ENCODE data around the gene TRIP13. TPM values are rescaled to one million over a fixed set of nuclear protein-coding genes. Genes with fewer than 3 reads are reported as not detected.
"Not testable (repeated sequence)": the region's sequence is repeated elsewhere in the genome, so short reads cannot be mapped to it uniquely, and the experiment has no call there.

TRIP13 gene, protein sequence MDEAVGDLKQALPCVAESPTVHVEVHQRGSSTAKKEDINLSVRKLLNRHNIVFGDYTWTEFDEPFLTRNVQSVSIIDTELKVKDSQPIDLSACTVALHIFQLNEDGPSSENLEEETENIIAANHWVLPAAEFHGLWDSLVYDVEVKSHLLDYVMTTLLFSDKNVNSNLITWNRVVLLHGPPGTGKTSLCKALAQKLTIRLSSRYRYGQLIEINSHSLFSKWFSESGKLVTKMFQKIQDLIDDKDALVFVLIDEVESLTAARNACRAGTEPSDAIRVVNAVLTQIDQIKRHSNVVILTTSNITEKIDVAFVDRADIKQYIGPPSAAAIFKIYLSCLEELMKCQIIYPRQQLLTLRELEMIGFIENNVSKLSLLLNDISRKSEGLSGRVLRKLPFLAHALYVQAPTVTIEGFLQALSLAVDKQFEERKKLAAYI
- 12.5 TPM for total RNA-seq

DNA sequence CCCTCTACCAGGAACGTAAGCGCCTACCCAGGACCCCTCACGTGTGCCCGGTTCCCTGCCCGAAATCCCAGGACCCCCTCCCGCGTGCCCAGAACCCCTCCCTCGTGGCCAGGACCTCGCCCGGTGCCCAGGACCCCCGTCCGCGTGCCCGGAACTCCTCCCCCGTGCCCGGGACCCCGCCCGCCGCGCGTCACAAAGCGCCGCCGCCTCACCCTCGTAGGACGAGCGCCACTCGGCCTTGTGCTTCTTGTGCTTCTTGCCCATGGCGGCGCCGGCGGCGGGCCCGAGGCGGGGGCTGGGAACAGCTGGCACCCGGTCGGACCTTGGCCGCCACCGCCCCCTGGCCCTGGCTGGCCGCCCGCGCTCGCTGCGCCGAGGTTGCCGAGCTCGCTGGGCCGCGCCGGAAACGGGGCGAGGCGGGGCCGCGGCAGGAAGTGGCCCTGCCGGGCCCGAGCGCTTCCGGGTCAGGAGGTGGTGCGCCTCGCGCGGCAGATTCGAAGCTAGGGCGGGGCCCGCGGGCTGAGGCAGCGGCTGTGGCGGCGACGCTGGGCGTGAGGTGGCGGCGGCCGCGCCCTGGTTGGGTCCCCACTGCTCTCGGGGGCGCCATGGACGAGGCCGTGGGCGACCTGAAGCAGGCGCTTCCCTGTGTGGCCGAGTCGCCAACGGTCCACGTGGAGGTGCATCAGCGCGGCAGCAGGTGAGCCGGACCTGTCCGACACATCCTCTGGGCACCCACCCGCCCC lies at the start of gene TRIP13, which contains the start of gene BRD9:
Gene TRIP13, plus strand, starts transcription at position 491 of the 743 bp plus-strand sequence. Its CDS starts 115 bp downstream, at position 606.
Gene BRD9, minus strand, starts transcription at position 408 of the 743 bp plus-strand sequence. Its CDS starts 144 bp downstream, at position 264.
- ATAC-seq = peak; percentile 95

DNA sequence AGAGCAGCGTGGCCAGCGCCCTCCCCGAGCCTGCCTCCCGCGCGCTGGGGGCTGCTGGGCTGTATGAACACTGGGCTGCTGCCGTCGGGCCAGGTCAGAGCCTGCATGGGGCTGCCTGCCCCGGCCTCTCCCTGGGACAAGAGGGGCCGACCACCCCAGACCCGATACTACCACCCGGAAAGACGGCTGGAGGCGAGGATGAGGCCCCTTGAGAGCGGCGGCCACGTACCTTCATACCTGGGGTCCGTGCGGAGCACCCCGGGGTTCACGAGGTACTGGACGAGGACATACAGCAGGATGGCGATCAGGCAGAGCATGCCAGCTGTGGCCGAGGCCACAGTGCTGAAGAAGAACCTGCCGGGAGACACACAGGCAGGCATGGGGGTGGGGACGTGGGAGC lies 49.3 kb upstream of the TRIP13 start:
- ATAC-seq = not testable (repeated sequence)

DNA sequence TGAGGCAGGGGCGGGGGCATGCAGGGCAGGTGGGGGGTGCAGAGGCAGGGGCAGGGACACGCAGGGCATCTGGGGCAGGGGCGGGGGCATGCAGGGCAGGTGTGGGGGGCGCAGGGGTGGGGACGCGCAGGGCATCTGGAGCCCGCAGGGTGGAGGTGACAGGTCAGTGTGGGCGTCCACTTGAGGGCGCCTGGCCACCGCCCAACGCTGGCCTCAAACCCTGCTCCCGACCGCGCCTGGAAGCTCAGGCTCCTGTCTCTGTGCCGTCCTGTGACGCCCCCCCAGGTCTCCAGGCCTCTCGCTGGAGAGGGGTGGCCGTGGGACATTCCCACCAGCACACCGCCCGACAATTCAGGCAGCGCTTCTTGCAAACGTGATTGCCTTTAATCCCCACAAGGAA lies 48.8 kb upstream of the TRIP13 start:
- ATAC-seq = not testable (repeated sequence)

DNA sequence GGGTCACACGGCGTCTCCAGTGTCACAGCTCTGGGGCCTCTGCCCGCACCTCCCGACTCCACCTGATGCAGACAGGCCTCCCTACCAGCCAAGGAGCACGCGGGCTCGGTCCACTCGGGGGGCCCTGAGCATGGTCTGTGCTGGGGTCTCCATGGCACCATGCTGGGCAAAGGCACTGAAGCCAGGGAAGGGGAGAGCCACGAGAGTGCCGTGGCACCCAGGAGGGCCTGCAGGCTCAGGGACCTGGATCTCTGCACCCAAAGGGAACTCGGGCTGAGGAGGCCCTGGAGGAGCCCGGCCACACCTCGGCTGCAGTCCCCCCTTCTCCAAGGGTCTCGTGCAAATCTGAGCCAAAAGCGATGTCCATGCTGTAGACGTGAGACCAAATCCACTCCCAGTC lies 48.3 kb upstream of the TRIP13 start:
- ATAC-seq = not testable (repeated sequence)

DNA sequence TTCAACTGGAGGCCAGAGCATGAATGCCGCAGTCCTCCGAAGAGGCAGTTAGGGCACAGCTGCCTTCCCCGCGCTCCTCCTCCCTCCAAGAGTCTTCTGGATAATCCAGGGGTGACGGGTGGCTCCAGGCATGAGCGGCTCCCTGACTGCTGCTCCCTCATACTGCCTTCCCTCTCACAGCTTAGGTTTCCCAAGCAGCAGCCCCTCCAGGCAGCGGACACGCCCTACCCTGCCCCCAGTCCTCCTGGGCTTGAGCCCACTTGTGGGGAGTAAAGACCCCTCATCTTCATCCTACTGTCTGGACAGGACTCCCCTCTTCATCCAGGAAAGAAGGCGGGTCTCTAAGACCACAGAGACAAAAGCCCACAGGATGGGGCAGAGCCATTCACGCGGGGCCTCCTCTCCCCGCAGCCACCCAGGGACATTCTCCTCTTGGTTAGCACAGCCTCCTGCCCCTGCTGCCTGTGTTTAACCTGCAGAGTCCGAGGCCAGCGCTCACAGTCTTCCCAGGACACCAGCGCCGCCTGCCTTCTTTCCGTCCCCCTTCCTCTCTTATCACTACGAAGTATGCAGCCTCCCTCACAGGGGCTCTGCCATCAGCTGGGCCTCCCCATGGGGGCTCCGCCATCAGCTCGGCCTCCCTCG lies 47.5 kb upstream of the TRIP13 start:
- ATAC-seq = not testable (repeated sequence)

- not testable (repeated sequence) for ATAC-seq
These were observed 46.7 kb upstream of the TRIP13 start for GRCh38 chr5:845676-846601.

DNA sequence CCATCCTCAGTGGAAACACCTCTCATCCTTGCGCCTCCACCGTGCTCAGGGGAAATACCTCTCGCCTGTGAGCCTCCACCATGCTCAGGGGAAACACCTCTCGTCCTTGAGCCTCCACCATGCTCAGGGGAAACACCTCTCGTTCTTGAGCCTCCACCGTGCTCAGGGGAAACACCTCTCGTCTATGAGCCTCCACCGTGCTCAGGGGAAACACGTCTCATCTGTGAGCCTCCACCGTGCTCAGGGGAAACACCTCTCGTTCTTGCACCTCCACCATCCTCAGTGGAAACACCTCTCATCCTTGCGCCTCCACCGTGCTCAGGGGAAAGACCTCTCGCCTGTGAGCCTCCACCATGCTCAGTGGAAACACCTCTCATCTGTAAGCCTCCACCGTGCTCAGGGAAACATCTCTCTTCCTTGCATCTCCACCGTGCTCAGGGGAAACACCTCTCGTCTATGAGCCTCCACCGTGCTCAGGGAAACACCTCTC lies 46.0 kb upstream of the TRIP13 start:
- ATAC-seq = not testable (repeated sequence)

DNA sequence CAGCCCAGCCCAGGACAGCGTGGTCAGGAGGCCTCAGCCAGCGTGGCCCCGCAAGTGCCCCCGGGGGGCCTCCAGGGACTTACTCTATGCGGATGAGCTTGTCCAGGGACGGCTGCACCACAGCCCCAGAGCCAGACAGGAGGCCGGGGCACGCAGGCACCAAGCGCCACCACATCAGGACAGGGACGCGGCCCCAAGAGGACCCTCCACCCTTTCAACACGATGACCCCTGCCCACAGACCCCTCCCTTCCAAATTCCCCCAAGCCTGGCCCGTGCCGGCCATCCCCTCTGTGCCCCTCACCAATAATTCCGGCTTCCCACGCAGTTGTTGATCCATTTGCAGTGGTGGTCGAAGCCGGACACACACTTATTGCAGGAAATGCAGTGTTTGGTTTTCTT lies 45.5 kb upstream of the TRIP13 start:
- ATAC-seq = not testable (repeated sequence)

DNA sequence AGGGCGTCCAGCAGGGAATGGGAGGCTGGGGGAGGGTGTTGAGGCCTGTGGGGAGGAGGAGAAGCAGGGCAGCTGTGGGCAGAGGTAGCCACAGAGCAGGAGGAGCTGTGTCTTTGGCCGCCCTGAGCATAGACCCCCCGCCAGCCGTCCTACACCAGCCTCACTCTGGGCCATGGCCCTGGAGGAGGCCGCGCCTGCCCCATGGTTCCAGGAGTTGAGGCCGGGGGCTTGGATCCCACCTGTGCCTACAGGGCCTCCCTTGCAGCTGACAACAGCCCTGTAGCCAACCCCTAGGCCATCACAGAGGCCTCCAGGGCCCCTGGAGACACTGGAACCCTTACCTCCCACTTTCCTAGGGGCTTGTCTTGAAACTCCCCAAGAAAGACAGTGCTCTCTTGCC lies 44.9 kb upstream of the TRIP13 start:
- not testable (repeated sequence) for ATAC-seq

DNA sequence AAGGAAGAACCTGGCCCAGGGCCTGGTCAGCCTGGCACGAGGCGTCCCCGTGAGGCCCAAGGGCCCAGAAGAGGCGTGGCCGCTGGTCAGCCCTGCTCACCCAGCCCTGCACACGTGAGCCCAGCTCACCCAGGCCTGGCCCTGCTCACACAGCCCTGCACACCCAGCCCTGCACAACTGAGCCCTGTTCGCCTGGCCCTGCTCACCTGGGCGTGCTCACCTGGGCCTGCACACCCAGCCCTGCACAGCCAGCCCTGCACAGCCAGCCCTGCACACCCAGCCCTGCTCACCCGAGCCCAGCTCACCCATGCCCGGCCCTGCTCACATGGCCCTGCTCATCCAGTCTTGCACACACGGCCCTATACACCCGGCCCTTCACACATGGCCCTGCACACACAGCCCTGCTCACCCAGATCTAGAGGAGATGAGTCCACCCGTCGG lies 44.0 kb upstream of the TRIP13 start:
- peak; percentile 16 for ATAC-seq

DNA sequence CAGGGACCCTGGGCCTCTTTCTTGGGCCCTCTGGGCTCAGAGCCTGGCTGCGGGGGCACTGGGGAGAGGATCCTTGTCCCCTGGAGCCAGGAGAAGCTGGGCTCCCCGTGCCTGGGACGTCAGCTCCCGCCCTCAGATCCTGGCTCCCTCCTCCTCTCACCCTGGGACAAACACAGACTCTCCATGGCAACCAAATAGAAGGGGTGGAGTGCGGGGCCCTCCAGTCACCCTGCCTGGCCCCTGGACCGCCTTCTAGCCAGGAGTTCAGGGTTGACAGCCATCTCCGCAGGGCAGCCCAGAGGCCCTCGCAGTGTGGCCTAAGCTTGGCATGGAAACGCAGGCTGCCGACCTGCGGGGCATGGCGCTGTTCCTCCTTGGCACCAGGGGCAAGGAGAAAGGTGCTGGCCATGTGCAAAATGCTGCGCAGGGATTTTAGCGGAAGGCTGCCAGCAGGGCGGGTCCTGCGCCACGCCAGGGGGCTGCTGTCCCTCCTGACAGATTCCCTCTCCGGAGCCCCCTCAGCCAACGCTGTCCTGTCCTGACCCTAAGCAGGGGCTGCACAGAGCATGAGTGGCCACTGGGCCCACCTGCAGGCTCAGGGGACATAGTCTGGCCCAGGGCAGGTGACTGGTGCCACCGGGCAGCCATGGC lies 42.9 kb upstream of the TRIP13 start:
- ATAC-seq = peak; percentile 5

DNA sequence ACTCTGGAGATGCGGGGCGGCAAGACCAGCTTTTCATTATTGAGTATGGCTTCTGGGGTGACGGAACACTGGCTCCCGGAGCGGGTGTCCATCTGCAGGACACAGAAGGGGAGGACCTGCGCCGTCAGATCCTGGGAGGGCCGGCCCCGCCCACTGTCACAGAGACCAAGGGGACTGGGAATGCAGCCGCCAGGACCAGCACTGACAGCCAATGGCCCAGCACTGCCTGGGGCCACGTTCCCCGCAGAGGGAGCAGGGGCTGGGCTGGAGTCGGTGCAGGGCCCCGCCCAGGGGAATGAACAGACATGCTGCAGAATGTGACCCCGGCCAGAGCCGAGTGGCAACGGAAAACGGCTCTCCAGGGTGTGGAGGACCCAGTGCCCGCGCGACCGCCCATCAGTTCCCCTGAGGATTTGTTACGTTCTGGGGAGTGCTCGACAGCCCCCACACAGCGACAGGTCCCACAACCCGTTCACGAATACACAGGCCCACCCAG lies 42.1 kb upstream of the TRIP13 start, which contains the start of gene ZDHHC11:
Gene ZDHHC11, minus strand, starts transcription at position 476 of the 496 bp plus-strand sequence. Its CDS starts 384 bp downstream, at position 92.
- ATAC-seq = no peak

- ATAC-seq = no peak
These were observed 41.6 kb upstream of the TRIP13 start for GRCh38 chr5:851076-851475.

- ATAC-seq = no peak
These were observed 41.1 kb upstream of the TRIP13 start for GRCh38 chr5:851553-851952.

DNA sequence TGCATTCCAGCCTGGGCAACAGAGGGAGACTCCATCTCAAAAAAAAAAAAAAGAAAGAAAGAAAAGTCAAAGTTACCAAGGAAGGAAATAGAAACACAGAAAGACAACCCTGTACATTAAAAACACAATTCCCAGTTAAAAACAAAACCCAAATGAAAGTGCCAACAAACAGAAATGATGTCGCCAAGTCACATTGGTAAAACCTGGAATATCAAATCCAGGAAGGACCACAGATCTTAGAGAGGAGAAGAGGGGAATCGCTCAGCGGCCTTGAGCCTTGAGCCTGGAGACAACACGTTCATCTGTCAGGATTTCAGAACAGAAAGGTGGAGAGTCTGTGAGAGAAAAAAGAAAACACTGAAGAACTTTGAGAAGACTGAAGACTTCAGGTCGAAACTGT lies 40.7 kb upstream of the TRIP13 start:
- ATAC-seq = no peak

DNA sequence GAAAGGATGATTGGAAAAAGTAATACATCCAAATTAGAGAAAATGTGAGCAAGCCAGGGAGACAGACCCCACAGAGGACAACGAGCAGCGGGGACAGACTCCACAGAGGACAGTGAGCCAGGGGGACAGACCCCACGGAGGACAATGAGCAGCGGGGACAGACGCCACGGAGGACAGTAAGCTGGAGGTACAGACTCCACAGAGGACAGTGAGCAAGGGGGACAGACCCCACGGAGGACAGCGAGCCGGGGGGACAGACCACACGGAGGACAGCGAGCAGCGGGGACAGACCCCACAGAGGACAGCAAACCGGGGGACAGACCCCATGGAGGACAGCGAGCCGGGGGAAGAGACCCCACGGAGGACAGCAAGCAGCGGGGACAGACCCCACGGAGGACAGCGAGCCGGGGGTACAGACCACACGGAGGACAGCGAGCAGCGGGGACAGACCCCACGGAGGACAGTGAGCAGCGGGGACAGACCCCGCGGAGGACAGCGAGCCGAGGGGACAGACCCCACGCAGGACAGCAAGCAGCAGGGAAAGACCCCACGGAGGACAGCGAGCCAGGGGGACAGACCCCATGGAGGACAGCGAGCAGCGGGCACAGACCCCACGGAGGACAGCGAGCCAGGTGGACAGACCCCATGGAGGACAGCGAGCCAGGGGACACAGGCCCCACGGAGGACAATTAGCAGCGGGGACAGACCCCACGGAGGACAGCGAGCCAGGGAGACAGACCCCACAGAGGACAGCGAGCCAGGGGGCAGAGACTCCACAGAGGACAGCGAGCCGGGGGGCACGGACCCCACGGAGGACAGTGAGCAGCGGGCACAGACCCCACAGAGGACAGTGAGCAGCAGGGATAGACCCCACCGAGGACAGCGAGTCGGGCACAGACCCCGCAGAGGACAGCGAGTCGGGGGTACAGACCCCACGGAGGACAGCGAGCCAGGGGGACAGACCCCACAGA lies 40.0 kb upstream of the TRIP13 start:
- no peak for ATAC-seq

- not testable (repeated sequence) for ATAC-seq
These were observed 39.1 kb upstream of the TRIP13 start for GRCh38 chr5:853416-854090.

DNA sequence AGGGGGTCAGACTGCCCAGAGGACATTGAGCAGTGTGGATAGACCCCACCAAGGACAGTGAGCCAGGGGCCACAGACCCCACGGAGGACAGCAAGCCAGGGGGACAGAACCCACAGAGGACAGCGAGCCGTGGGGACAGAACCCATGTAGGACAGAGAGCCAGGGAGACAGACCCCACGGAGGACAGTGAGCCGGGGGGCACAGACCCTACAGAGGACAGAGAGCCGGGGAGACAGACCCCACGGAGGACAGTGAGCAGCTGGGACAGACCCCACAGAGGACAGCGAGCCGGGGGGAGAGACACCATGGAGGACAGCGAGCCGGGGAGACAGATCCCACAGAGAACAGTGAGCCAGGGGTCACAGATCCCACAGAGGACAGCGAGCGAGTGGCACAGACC lies 38.5 kb upstream of the TRIP13 start:
- ATAC-seq = no peak

All from esophagus mucosa (tissue), 1 donor.